Measurements from ENCODE around the gene INTS11. TPM values are rescaled to one million over a fixed set of nuclear protein-coding genes. Genes with fewer than 3 reads are reported as not detected.

Gene INTS11
- total and polyA plus RNA-seq, 9 of the 15 experiments (the other 6 are each of a cell fraction or from before 2014, with no cell fraction given): 3.6 to 183 (median 110) TPM

GRCh38 chr1:1302951-1303509, 21.4 kb downstream of the INTS11 start:
- ATAC-seq (no peak), FAIRE-seq (no peak), DNase-seq (ENCODE audit: extremely low read depth in 1 of 4, low spot score in 3 of 4) (no peak)
- Histone ChIP-seq H3K4me2 (ENCODE audit: insufficient read depth, low read length) (no peak overlapping the region), H3K9ac (ENCODE audit: insufficient read depth in 1 of 2, low read depth in 2 of 2, low read length in 2 of 2) (peak overlapping the region in 1 of 2 experiments; percentile 1; a peak in 2 of 4 replicates), H3K9me1 (ENCODE audit: control insufficient read depth, insufficient read depth, low read length) (peaks cover 21% of the 10 kb centered on the region), H3K27ac (ENCODE audit: extremely low read depth, low read depth, low read length) (no peak overlapping the region), H4K20me1 (replicated peaks; ENCODE audit: control insufficient read depth, insufficient read depth, low read length) (peaks cover 30% of the 10 kb centered on the region; the same call in 1 of the 2 replicates), H2AFZ (ENCODE audit: low read depth, low read length) (no peak overlapping the region), H3K9me3 (replicated peaks; ENCODE audit: control insufficient read depth, insufficient read depth, low read depth, low read length) (no peaks in the 10 kb centered on the region), H3K4me3 (no peak overlapping the region), H3K79me2 (ENCODE audit: control insufficient read depth, insufficient read depth, low read length) (peaks cover 34% of the 10 kb centered on the region), H3K27me3 (ENCODE audit: control insufficient read depth in 2 of 2, insufficient read depth in 2 of 2, low read length in 2 of 2) (no peaks in the 10 kb centered on the region), H3K4me1 (replicated peaks in 1 of 2; ENCODE audit: control insufficient read depth in 2 of 2, insufficient read depth in 2 of 2, low read length in 2 of 2) (peaks cover 34 to 87% of the 10 kb centered on the region in 2 experiments), H3K36me3 (ENCODE audit: control insufficient read depth, insufficient read depth, low read length) (peaks cover 4% of the 10 kb centered on the region; the same call in 2 of the 3 replicates)
- BruUV-seq (replicated peaks): no TSS peak
- ChIA-PET POLR2A (no interaction called here), CTCF (ENCODE audit: low intra/inter-chr PET ratio) (no interaction called here)
- in situ Hi-C loops (cut with MboI): no loop called here
- intact Hi-C loops (cut with micrococcal nuclease): loop anchor here (10.0 kb wide), 1 partner anchor 922 kb away; the partner anchor contains the start of gene SKI
- WGBS (ENCODE audit: insufficient coverage, low coverage, missing lambda C conversion rate): 88% methylated on average over 27 of the region's 31 CpGs
- TF ChIP-seq C11orf30 (IDR thresholded peaks at IDR 0.05; ENCODE audit: low read depth) (no peak), NCOA4 (IDR thresholded peaks at IDR 0.05; ENCODE audit: partially characterized antibody) (no peak), POLR2G (IDR thresholded peaks at IDR 0.05; ENCODE audit: low read depth, low read length) (peak; percentile 38; the same call in 1 of the 2 replicates), SIRT6 (IDR thresholded peaks at IDR 0.05; ENCODE audit: low read depth, low read length) (no peak), ZBTB33 (CRISPR knock-in tag; IDR thresholded peaks at IDR 0.05) (peak; percentile 63; the same call in 1 of the 2 replicates), ZNF655 (CRISPR knock-in tag; IDR thresholded peaks at IDR 0.05) (no peak), ZNF143 (CRISPR knock-in tag; IDR thresholded peaks at IDR 0.05) (0 out of 2 replicates have a peak, but pooled peaks have one; percentile 8), YBX1 (IDR thresholded peaks at IDR 0.05) (no peak), KDM4B (IDR thresholded peaks at IDR 0.05; ENCODE audit: borderline replicate concordance in 2 of 2, low read depth in 1 of 2) (no peak), HNRNPL (IDR thresholded peaks at IDR 0.05; ENCODE audit: low read depth, low read length) (peak; percentile 87), SNRNP70 (optimal IDR thresholded peaks at IDR 0.05; ENCODE audit: low read depth, low read length) (no peak), ZNF282 (CRISPR knock-in tag; IDR thresholded peaks at IDR 0.05) (no peak), ZNF280A (IDR thresholded peaks at IDR 0.05; ENCODE audit: low read depth, partially characterized antibody) (no peak), ZNF212 (CRISPR knock-in tag; IDR thresholded peaks at IDR 0.05) (no peak), ZNF263 (CRISPR knock-in tag; IDR thresholded peaks at IDR 0.05; ENCODE audit: borderline replicate concordance) (0 out of 2 replicates have a peak, but pooled peaks have one; percentile 10), ZKSCAN3 (CRISPR knock-in tag; IDR thresholded peaks at IDR 0.05) (no peak)

Data from K562 (cell line).